ENCODE data around the gene DNAJC4. TPM values are rescaled to one million over a fixed set of nuclear protein-coding genes. Genes with fewer than 3 reads are reported as not detected.

DNAJC4 gene
- polyA plus RNA-seq, 1 donor (not counting 4 experiments of a cell fraction or from before 2014, with no cell fraction given) = 12.2 TPM

GRCh38 chr11:64222651-64223000 lies 7.7 kb upstream of the DNAJC4 start:
- TF ChIP-seq EZH2 (IDR thresholded peaks at IDR 0.05; ENCODE audit: low read length) (no peak), CTCF (optimal IDR thresholded peaks at IDR 0.05 in 1 of 3, IDR thresholded peaks at IDR 0.05 in 1 of 3, conservative IDR thresholded peaks at IDR 0.05 in 1 of 3; ENCODE audit: extremely low read depth in 1 of 3, insufficient read depth in 2 of 3, low read length in 3 of 3) (no peak)
- Histone ChIP-seq H3K9ac (ENCODE audit: control insufficient read depth, extremely low read depth, insufficient read depth, low read length) (no peak overlapping the region), H3K36me3 (ENCODE audit: control insufficient read depth in 2 of 2, extremely low read depth in 1 of 2, insufficient read depth in 2 of 2, low read length in 2 of 2) (peaks cover 2 to 4% of the 10 kb centered on the region in 2 experiments), H3K79me2 (ENCODE audit: control insufficient read depth, insufficient read depth, low read length) (peaks cover 18% of the 10 kb centered on the region), H2AFZ (ENCODE audit: control insufficient read depth, low read length) (no peak overlapping the region), H3K4me2 (ENCODE audit: control insufficient read depth, extremely low read depth, insufficient read depth, low read depth, low read length) (no peak overlapping the region), H4K20me1 (ENCODE audit: control insufficient read depth, extremely low read depth, insufficient read depth, low read length) (no peaks in the 10 kb centered on the region), H3K27me3 (ENCODE audit: control insufficient read depth, extremely low read depth, insufficient read depth, low read length) (no peaks in the 10 kb centered on the region), H3K9me1 (ENCODE audit: control insufficient read depth, extremely low read depth, insufficient read depth, low read length) (no peaks in the 10 kb centered on the region), H3K27ac (ENCODE audit: control insufficient read depth, insufficient read depth, low read length) (no peak overlapping the region), H3K4me1 (ENCODE audit: control insufficient read depth, extremely low read depth, insufficient read depth, low read length) (peaks cover 27% of the 10 kb centered on the region), H3K9me3 (ENCODE audit: control insufficient read depth, low read depth, low read length) (no peaks in the 10 kb centered on the region), H3K4me3 (ENCODE audit: control insufficient read depth in 2 of 3, extremely low read depth in 1 of 3, insufficient read depth in 2 of 3, low read depth in 1 of 3, low read length in 3 of 3) (no peak overlapping the region)
- dilution Hi-C loops (cut with MboI; ENCODE audit: extremely low pct_ligation_motif_present, low sequenced_read_pairs) = no loop called here
- FAIRE-seq (no peak), DNase-seq (ENCODE audit: low read depth, low spot score) (no peak)

GRCh38 chr11:64223001-64223651 lies 7.2 kb upstream of the DNAJC4 start:
- Histone ChIP-seq H4K20me1 (ENCODE audit: control insufficient read depth, extremely low read depth, insufficient read depth, low read length) (no peaks in the 10 kb centered on the region), H3K27me3 (ENCODE audit: control insufficient read depth, extremely low read depth, insufficient read depth, low read length) (no peaks in the 10 kb centered on the region), H3K36me3 (ENCODE audit: control insufficient read depth in 2 of 2, extremely low read depth in 1 of 2, insufficient read depth in 2 of 2, low read length in 2 of 2) (peaks cover 2 to 4% of the 10 kb centered on the region in 2 experiments), H3K9ac (ENCODE audit: control insufficient read depth, extremely low read depth, insufficient read depth, low read length) (no peak overlapping the region), H3K4me3 (ENCODE audit: control insufficient read depth in 2 of 3, extremely low read depth in 1 of 3, insufficient read depth in 2 of 3, low read depth in 1 of 3, low read length in 3 of 3) (no peak overlapping the region), H3K4me1 (ENCODE audit: control insufficient read depth, extremely low read depth, insufficient read depth, low read length) (peaks cover 29% of the 10 kb centered on the region), H3K9me1 (ENCODE audit: control insufficient read depth, extremely low read depth, insufficient read depth, low read length) (no peaks in the 10 kb centered on the region), H3K4me2 (ENCODE audit: control insufficient read depth, extremely low read depth, insufficient read depth, low read depth, low read length) (no peak overlapping the region), H3K79me2 (ENCODE audit: control insufficient read depth, insufficient read depth, low read length) (peaks cover 18% of the 10 kb centered on the region), H3K27ac (ENCODE audit: control insufficient read depth, insufficient read depth, low read length) (no peak overlapping the region), H2AFZ (ENCODE audit: control insufficient read depth, low read length) (no peak overlapping the region), H3K9me3 (ENCODE audit: control insufficient read depth, low read depth, low read length) (no peaks in the 10 kb centered on the region)
- FAIRE-seq (no peak), DNase-seq (ENCODE audit: low read depth, low spot score) (no peak)
- TF ChIP-seq EZH2 (IDR thresholded peaks at IDR 0.05; ENCODE audit: low read length) (no peak), CTCF (optimal IDR thresholded peaks at IDR 0.05 in 1 of 3, IDR thresholded peaks at IDR 0.05 in 1 of 3, conservative IDR thresholded peaks at IDR 0.05 in 1 of 3; ENCODE audit: extremely low read depth in 1 of 3, insufficient read depth in 2 of 3, low read length in 3 of 3) (no peak)
- dilution Hi-C loops (cut with MboI; ENCODE audit: extremely low pct_ligation_motif_present, low sequenced_read_pairs) = no loop called here
